Measurements from ENCODE around the gene ARSI. TPM values are rescaled to one million over a fixed set of nuclear protein-coding genes. Genes with fewer than 3 reads are reported as not detected.

ARSI gene
- total RNA-seq, 2 donors from 2014 or later = not detected

DNA sequence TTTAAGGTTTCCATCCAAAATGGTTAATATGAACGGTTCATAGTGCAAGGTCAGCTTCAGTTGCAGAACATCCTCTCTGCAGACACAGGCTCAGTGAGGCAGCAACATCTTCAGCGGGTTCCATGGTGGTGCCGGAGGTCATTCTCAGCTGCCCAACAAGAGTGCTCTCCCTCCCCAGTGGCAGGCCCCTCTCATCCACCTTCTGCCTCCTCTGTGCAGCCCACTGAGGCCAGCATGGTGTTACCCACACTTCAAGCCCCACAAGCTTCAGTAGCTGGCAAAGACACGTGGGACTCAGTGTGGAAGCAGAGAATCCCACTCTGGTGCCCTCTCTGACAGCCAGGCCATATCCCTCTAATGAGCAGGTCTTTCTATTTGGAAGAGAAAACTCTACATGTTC lies 4.1 kb upstream of the ARSI start:
- peaks cover 7% of the 10 kb centered on the region for H3K27me3 Mint-ChIP-seq

DNA sequence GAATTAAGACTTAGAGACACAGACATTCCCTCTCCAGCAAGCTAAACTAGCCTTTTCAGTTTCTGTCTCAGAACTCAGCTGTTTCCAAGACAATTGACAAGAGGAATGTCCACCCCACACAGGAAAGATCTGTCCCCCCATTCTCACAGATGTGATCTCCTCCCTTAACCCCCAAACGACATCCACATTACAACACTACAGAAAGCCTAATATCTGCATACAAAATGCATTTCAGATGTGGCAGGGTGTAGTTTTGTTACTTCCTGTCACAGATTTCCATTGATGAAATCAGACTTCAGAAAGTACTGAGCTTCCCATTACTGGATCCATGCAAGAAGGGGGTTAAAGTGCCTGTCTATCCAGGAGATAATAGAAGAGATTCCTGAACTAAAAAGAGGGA lies 2.9 kb upstream of the ARSI start:
- ATAC-seq (replicated peaks) = no peak
- Mint-ChIP-seq H3K27me3 (peaks cover 19% of the 10 kb centered on the region), H3K4me3 (no peak overlapping the region), H3K36me3 (ENCODE audit: low read depth) (no peaks in the 10 kb centered on the region), H3K9me3 (no peaks in the 10 kb centered on the region), H3K27ac (no peak overlapping the region), H3K4me1 (no peaks in the 10 kb centered on the region)

More for the DNA sequence above, 4.1 kb upstream of the ARSI start:
- Mint-ChIP-seq H3K36me3 (ENCODE audit: low read depth) (no peaks in the 10 kb centered on the region), H3K4me3 (no peak overlapping the region), H3K9me3 (no peaks in the 10 kb centered on the region), H3K4me1 (no peaks in the 10 kb centered on the region), H3K27ac (no peak overlapping the region)
- no peak for ATAC-seq (replicated peaks)

DNA sequence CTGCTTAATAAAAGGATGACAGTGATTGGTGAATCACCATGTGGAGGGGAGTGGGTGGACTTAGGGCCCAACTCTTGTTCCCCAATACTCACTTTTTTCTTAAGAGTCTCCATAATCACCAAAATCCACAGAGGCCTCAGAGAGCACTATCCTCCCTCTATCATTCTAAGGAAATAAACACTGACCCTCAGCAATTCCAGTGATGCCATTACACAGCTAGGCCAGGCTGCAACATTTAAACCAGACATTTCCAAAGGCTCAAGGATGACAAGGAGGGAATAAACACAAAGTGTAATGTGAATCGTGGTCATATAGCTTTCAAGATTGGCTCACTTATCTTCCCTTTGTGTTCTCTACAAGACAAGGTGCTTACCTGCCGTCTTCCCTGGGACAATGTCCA lies 2.4 kb upstream of the ARSI start:
- ATAC-seq (replicated peaks) = no peak
- Mint-ChIP-seq H3K9me3 (no peaks in the 10 kb centered on the region), H3K27ac (no peak overlapping the region), H3K36me3 (ENCODE audit: low read depth) (no peaks in the 10 kb centered on the region), H3K27me3 (peaks cover 21% of the 10 kb centered on the region), H3K4me1 (no peaks in the 10 kb centered on the region), H3K4me3 (no peak overlapping the region)

GRCh38 chr5:150304481-150305081 lies 1.9 kb upstream of the ARSI start:
- H3K9me3 Mint-ChIP-seq = no peaks in the 10 kb centered on the region
- ATAC-seq (replicated peaks) = no peak
- H3K27me3 Mint-ChIP-seq = peaks cover 26% of the 10 kb centered on the region
- H3K4me1 Mint-ChIP-seq = no peaks in the 10 kb centered on the region
- no peak overlapping the region for H3K4me3 Mint-ChIP-seq
- no peak overlapping the region for H3K27ac Mint-ChIP-seq
- H3K36me3 Mint-ChIP-seq (ENCODE audit: low read depth) = no peaks in the 10 kb centered on the region

DNA sequence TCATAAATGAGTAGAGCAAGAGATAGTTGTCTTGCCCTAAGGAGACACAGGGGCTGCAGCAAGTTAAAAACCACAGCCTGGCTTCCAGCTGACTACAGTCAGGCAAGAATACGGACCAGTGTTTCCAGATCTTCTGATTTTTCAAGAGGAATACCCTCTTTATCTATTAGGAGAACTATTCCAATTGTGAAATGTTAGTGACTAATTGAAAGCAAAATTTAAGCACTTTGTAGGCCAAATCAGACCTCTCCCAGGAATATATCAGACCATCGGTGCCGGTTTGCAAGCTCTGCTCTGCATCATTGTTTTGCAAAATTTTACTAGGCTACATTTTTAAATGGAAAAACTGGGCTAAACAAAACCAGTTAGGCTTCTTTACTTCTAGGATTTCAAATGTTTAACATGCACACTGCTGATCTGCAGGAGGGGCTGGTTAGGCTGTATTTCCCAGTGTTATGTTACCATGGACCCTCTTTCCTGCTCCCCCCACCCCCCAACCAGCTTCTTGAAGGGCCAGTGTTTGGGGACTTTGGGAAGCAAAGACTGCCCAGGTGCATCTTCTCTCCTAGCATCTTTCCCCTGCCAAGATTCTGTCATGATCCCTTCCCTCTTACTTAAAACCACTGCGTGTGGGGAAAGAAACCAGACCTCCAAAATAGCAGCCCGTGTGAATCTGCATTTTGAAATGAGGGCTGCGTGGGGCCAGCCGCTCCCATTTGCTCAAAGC lies 1.1 kb upstream of the ARSI start:
- ATAC-seq (replicated peaks) = no peak
- Mint-ChIP-seq H3K36me3 (ENCODE audit: low read depth) (no peaks in the 10 kb centered on the region), H3K4me3 (no peak overlapping the region), H3K27me3 (peaks cover 27% of the 10 kb centered on the region), H3K27ac (no peak overlapping the region), H3K9me3 (no peaks in the 10 kb centered on the region), H3K4me1 (no peaks in the 10 kb centered on the region)

DNA sequence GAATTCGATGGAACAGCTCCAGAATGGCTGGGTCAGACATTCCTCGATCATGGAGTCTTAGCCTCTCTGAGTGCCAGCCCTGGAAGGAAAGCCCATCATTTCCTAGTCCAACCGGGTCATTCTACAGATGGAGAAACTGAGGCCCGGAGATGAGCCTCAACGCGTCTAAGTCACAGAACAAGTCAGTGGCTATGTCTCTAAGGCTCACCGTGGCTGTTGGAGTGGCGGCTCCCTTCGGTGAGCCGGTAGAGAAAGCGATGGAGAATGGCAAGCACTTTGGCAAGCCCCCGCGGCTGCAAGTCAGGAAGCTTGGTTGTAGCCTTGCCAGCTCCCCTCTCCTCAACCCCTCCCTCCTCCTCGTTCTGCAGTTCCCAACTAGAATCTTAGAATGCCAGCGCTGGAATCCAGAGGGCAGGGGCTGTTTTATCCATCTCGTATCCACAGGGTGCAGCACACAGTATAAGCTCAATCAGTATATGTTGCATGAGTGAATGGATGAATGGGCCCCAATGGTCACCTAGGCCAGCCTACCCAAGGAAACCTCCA lies 438 bp upstream of the ARSI start:
- ATAC-seq (replicated peaks) = no peak
- Mint-ChIP-seq H3K4me1 (no peaks in the 10 kb centered on the region), H3K9me3 (no peaks in the 10 kb centered on the region), H3K4me3 (no peak overlapping the region), H3K27me3 (peaks cover 27% of the 10 kb centered on the region), H3K27ac (no peak overlapping the region), H3K36me3 (ENCODE audit: low read depth) (no peaks in the 10 kb centered on the region)

DNA sequence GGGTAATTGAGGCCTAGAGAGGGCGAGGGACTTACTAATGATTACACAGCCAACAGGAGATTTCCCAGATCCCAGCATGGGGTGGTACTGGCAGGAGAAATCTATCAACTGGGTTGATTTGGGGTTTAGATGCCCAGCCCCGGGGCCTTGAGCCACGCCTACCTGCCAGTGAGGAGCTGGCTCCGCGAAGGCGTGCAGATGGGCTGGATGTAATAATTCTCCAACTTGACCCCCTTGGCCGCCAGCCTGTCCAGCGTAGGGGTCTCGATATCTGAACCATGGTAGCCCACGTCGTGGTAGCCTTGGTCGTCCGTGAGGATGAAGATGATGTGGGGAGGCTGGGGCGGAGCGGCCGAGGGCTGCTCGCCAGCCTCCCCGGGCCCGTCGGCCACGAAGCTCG lies 804 bp downstream of the ARSI start:
- H3K27me3 Mint-ChIP-seq = peaks cover 27% of the 10 kb centered on the region
- no peaks in the 10 kb centered on the region for H3K4me1 Mint-ChIP-seq
- H3K4me3 Mint-ChIP-seq = no peak overlapping the region
- ATAC-seq (replicated peaks) = no peak
- no peaks in the 10 kb centered on the region for H3K9me3 Mint-ChIP-seq
- no peak overlapping the region for H3K27ac Mint-ChIP-seq
- no peaks in the 10 kb centered on the region for H3K36me3 Mint-ChIP-seq (ENCODE audit: low read depth)

- Mint-ChIP-seq H3K4me1 (no peaks in the 10 kb centered on the region), H3K9me3 (no peaks in the 10 kb centered on the region), H3K27me3 (peaks cover 27% of the 10 kb centered on the region), H3K4me3 (no peak overlapping the region), H3K27ac (no peak overlapping the region), H3K36me3 (ENCODE audit: low read depth) (no peaks in the 10 kb centered on the region)
- no peak for ATAC-seq (replicated peaks)
Observed at GRCh38 chr5:150301170-150301505, 1.6 kb downstream of the ARSI start.

DNA sequence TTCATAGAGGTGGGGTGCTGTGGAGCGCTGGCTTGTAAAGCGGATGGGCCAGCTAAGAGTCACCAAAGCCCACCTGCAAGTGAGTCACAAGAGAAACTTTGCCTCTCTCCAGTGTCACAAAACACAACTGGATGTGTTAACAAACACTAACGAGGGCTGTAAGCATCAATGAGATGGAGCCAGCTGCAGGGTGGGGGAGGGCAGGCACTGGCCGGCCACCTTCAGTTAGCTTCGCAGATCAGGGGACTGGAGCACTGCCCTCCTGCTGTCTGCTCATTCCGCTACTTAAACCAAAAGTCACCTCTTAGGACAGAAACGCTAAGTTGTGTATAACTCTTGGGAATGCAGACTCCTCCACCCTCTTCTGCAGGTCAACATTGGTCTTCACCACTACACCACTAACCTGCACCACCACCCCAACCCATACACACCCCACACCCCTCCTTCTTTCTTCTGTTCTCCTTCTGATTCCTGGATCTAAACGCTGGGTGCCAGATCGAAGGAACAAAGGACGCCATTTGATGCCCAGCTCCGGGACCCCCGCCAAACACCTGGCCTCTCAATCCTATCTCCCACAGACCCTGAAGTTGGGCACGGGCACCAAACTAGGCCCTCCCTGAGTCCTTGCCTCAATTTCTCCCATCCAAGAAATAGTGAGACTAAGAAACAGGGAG lies 2.1 kb downstream of the ARSI start:
- no peak for ATAC-seq (replicated peaks)
- no peaks in the 10 kb centered on the region for H3K36me3 Mint-ChIP-seq (ENCODE audit: low read depth)
- no peaks in the 10 kb centered on the region for H3K4me1 Mint-ChIP-seq
- no peaks in the 10 kb centered on the region for H3K9me3 Mint-ChIP-seq
- H3K27me3 Mint-ChIP-seq = peaks cover 27% of the 10 kb centered on the region
- H3K27ac Mint-ChIP-seq = no peak overlapping the region
- no peak overlapping the region for H3K4me3 Mint-ChIP-seq

DNA sequence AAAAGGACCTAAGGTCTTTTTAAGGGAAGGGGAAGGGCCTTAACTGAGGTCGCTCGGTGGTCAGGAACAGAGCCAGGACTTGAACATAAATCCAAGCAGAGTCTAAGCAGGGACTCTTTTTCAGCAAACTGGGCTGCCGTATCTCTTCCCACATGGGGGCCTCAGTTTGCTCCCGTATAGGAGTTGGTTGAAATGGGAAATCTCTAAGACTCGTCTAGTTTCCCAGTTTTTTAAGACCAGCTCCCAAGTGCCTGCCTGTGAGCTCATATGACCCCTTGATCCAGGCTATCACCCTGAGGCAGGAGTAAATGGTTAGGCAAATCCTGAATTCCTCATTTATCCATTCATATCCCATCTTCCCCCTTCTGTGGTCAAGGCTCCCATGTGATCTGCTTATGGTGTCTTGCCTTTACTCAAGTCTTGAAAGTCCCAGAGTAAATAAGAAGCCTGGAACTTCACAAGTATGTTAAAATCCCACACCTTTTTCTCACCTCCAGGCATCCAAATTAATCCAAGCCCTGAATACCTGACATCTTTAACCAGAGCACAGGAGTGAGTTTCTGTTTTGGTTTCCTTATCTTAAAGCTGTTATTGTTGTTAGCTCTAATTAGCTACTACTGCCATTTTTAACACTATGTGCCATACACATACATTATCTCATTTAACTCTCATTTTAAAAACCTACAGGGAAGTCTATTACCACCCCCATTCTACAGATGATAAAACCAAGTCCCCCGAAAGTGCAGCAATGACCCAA lies 3.0 kb downstream of the ARSI start:
- peaks cover 27% of the 10 kb centered on the region for H3K27me3 Mint-ChIP-seq
- H3K9me3 Mint-ChIP-seq = no peaks in the 10 kb centered on the region
- H3K27ac Mint-ChIP-seq = no peak overlapping the region
- ATAC-seq (replicated peaks) = no peak
- H3K4me3 Mint-ChIP-seq = no peak overlapping the region
- H3K4me1 Mint-ChIP-seq = no peaks in the 10 kb centered on the region
- no peaks in the 10 kb centered on the region for H3K36me3 Mint-ChIP-seq (ENCODE audit: low read depth)

- no peak overlapping the region for H3K4me3 Mint-ChIP-seq
- no peaks in the 10 kb centered on the region for H3K9me3 Mint-ChIP-seq
- peaks cover 27% of the 10 kb centered on the region for H3K27me3 Mint-ChIP-seq
- no peak overlapping the region for H3K27ac Mint-ChIP-seq
- no peaks in the 10 kb centered on the region for H3K4me1 Mint-ChIP-seq
- ATAC-seq (replicated peaks) = no peak
- H3K36me3 Mint-ChIP-seq (ENCODE audit: low read depth) = no peaks in the 10 kb centered on the region
Observed at GRCh38 chr5:150298701-150299451, 3.8 kb downstream of the ARSI start.

- H3K36me3 Mint-ChIP-seq (ENCODE audit: low read depth) = no peaks in the 10 kb centered on the region
- no peak for ATAC-seq (replicated peaks)
- H3K4me1 Mint-ChIP-seq = no peaks in the 10 kb centered on the region
- H3K27ac Mint-ChIP-seq = no peak overlapping the region
- no peak overlapping the region for H3K4me3 Mint-ChIP-seq
- peaks cover 21% of the 10 kb centered on the region for H3K27me3 Mint-ChIP-seq
- no peaks in the 10 kb centered on the region for H3K9me3 Mint-ChIP-seq
Observed at GRCh38 chr5:150297934-150298595, 4.6 kb downstream of the ARSI start.

- Mint-ChIP-seq H3K9me3 (no peaks in the 10 kb centered on the region), H3K27ac (no peak overlapping the region), H3K4me1 (no peaks in the 10 kb centered on the region), H3K36me3 (ENCODE audit: low read depth) (no peaks in the 10 kb centered on the region), H3K27me3 (peaks cover 21% of the 10 kb centered on the region), H3K4me3 (no peak overlapping the region)
- ATAC-seq (replicated peaks) = no peak
Observed at GRCh38 chr5:150297236-150297890, 5.3 kb downstream of the ARSI start.
